GM23338 (cell line): Measurements from ENCODE around the gene DAAM1. TPM values are rescaled to one million over a fixed set of nuclear protein-coding genes. Genes with fewer than 3 reads are reported as not detected.

Source experiments
- ATAC-seq: fragments of 200-7000 bp; cut with Tn5 transposase; 3 replicates; pipeline ENCODE4 v1.9.1; 2020
- DNase-seq: peaks from one replicate; pipeline ENCODE4 v3.0.0-alpha.2; 2015; ENCODE audit warnings: low spot score
- H2AFZ ChIP-seq: fragments of 200-600 bp; sonication (generic); 2 replicates; pipeline ENCODE4 v1.8.0; 2016; ENCODE audit warnings: antibody characterized with exemption, mild to moderate bottlenecking, moderate library complexity
- H3F3A ChIP-seq: fragments of 200-600 bp; sonication (generic); replicated peaks from 2 replicates; pipeline ENCODE4 v1.8.0; 2017; ENCODE audit warnings: antibody characterized with exemption, mixed run types, low read depth
- H3K27ac ChIP-seq: fragments of 200-600 bp; sonication (generic); 2 replicates; pipeline ENCODE4 v1.6.1; 2016; ENCODE audit warnings: low read depth
- H3K27me3 ChIP-seq: fragments of 200-600 bp; sonication (generic); 2 replicates; pipeline ENCODE4 v1.8.0; 2016; ENCODE audit warnings: mild to moderate bottlenecking, mixed run types, moderate library complexity; ENCODE audit not compliant: insufficient read depth
- H3K36me3 ChIP-seq: fragments of 200-600 bp; sonication (generic); 2 replicates; pipeline ENCODE4 v1.8.0; 2016; ENCODE audit warnings: mild to moderate bottlenecking; ENCODE audit not compliant: insufficient read depth
- H3K4me1 ChIP-seq: fragments of 200-600 bp; sonication (generic); 2 replicates; pipeline ENCODE4 v1.8.0; 2016; ENCODE audit warnings: mild to moderate bottlenecking, moderate library complexity; ENCODE audit not compliant: insufficient read depth
- H3K4me2 ChIP-seq: fragments of 200-600 bp; sonication (generic); 2 replicates; pipeline ENCODE4 v1.7.1; 2017; ENCODE audit warnings: mixed run types
- H3K4me3 ChIP-seq: fragments of 200-600 bp; sonication (generic); 2 replicates; pipeline ENCODE4 v1.6.1; 2016; ENCODE audit warnings: mixed run types
- H3K79me2 ChIP-seq: fragments of 200-600 bp; sonication (generic); replicated peaks from 2 replicates; pipeline ENCODE4 v1.8.0; 2017; ENCODE audit warnings: mild to moderate bottlenecking; ENCODE audit not compliant: insufficient read depth
- H3K9me2 ChIP-seq: fragments of 200-600 bp; sonication (generic); 2 replicates; pipeline ENCODE4 v1.8.0; 2017; ENCODE audit not compliant: insufficient read depth
- H4K20me1 ChIP-seq: fragments of 200-600 bp; sonication (generic); replicated peaks from 2 replicates; pipeline ENCODE4 v1.8.0; 2017; ENCODE audit warnings: mild to moderate bottlenecking; ENCODE audit not compliant: insufficient read depth
- H3K27ac Mint-ChIP-seq: 2 replicates; pipeline ENCODE4 v1.8.0; 2020; ENCODE audit warnings: inconsistent platforms, mild to moderate bottlenecking, moderate library complexity, mixed read lengths
- H3K27me3 Mint-ChIP-seq: 3 replicates; pipeline ENCODE4 v1.8.0; 2022; ENCODE audit warnings: low read depth, mild to moderate bottlenecking, moderate library complexity, mixed read lengths, inconsistent platforms; ENCODE audit not compliant: insufficient read depth, poor library complexity
- H3K36me3 Mint-ChIP-seq: 3 replicates; pipeline ENCODE4 v1.8.0; 2021; ENCODE audit warnings: low read depth, mild to moderate bottlenecking, inconsistent platforms, moderate library complexity, mixed read lengths
- H3K4me1 Mint-ChIP-seq: 3 replicates; pipeline ENCODE4 v1.8.0; 2020; ENCODE audit warnings: mild to moderate bottlenecking, inconsistent platforms, mixed read lengths
- H3K4me3 Mint-ChIP-seq: 3 replicates; pipeline ENCODE4 v1.8.0; 2021; ENCODE audit warnings: moderate library complexity, mild to moderate bottlenecking, inconsistent platforms, mixed read lengths
- H3K9me3 Mint-ChIP-seq: 3 replicates; pipeline ENCODE4 v1.8.0; 2020; ENCODE audit warnings: moderate library complexity, mild to moderate bottlenecking, inconsistent platforms, mixed read lengths
- CREB1 ChIP-seq: fragments of 250-450 bp; sonication (Bioruptor Pico); IDR thresholded peaks from 2 replicates; pipeline ENCODE4 v1.5.0; 2020; ENCODE audit warnings: low read depth, mild to moderate bottlenecking, moderate library complexity
- CTCF ChIP-seq, 2 experiments: fragments of 200-600 bp in 1 of 2; sonication (generic) in 1 of 2; conservative IDR thresholded peaks; 2 replicates each; pipeline versions ENCODE4 v1.5.1 to v1.6.1; 2016 to 2017; ENCODE audit warnings: antibody characterized with exemption in 2 of 2, low read depth in 2 of 2, mild to moderate bottlenecking in 2 of 2, moderate library complexity in 1 of 2
- EZH2 ChIP-seq: fragments of 200-600 bp; sonication (generic); IDR thresholded peaks from one replicate; pipeline ENCODE4 v1.8.0; 2017; ENCODE audit warnings: antibody characterized with exemption, mild to moderate bottlenecking, low read depth; ENCODE audit not compliant: unreplicated experiment
- EZH2phosphoT487 ChIP-seq: fragments of 200-600 bp; sonication (generic); IDR thresholded peaks from one replicate; pipeline ENCODE4 v1.8.1; 2018; ENCODE audit warnings: antibody characterized with exemption; ENCODE audit not compliant: unreplicated experiment
- JUNB ChIP-seq: IDR thresholded peaks from one replicate; pipeline ENCODE4 v1.6.1; 2016; ENCODE audit warnings: antibody characterized with exemption; ENCODE audit not compliant: unreplicated experiment
- NANOG ChIP-seq: IDR thresholded peaks from 2 replicates; pipeline ENCODE4 v1.6.1; 2016; ENCODE audit warnings: antibody characterized with exemption, borderline replicate concordance
- POLR2AphosphoS5 ChIP-seq: IDR thresholded peaks from 2 replicates; pipeline ENCODE4 v1.6.1; 2016; ENCODE audit warnings: antibody characterized with exemption, low read depth
- STAT1 ChIP-seq: IDR thresholded peaks from one replicate; pipeline ENCODE4 v1.6.1; 2016; ENCODE audit warnings: antibody characterized with exemption; ENCODE audit not compliant: unreplicated experiment
- ZNF114 ChIP-seq: fragments of 250-450 bp; sonication (Bioruptor Pico); IDR thresholded peaks from 2 replicates; pipeline ENCODE4 v1.5.0; 2020; ENCODE audit warnings: mild to moderate bottlenecking, moderate library complexity
- ZNF331 ChIP-seq: fragments of 250-450 bp; sonication (Bioruptor Pico); IDR thresholded peaks from 2 replicates; pipeline ENCODE4 v1.5.0; 2020; ENCODE audit warnings: low read depth, mild to moderate bottlenecking, moderate library complexity
- polyA plus RNA-seq: library from polyadenylated mRNA; unstranded; fragments of >200 nt; fragmentation: Nextera tagmentation; extraction: Ambion mirVana; gene quantifications from 2 replicates; pipeline ENCODE4 v1.2.1, GENCODE V29; 2016
- total RNA-seq: library from RNA; depleted of rRNA; stranded (reverse); fragments of >200 nt; shearing (Covaris generic); gene quantifications from 2 replicates; pipeline ENCODE4 v1.2.3, GENCODE V29; 2014
- TF ChIP-seq, protein P1 (sequence below): IDR thresholded peaks from 2 replicates; pipeline ENCODE4 v1.6.1; 2016; ENCODE audit warnings: antibody characterized with exemption
- TF ChIP-seq, protein P2 (sequence below): fragments of 250-450 bp; sonication (Bioruptor Pico); IDR thresholded peaks from 2 replicates; pipeline ENCODE4 v1.5.0; 2020; ENCODE audit warnings: mild to moderate bottlenecking, moderate library complexity
- TF ChIP-seq, protein P3 (sequence below): IDR thresholded peaks from one replicate; pipeline ENCODE4 v1.6.1; 2018; ENCODE audit warnings: antibody characterized with exemption; ENCODE audit not compliant: unreplicated experiment

The DAAM1 gene
- total and polyA plus RNA-seq, 2 experiments from 2014 or later = 36.3 to 42.1 TPM

DNA sequence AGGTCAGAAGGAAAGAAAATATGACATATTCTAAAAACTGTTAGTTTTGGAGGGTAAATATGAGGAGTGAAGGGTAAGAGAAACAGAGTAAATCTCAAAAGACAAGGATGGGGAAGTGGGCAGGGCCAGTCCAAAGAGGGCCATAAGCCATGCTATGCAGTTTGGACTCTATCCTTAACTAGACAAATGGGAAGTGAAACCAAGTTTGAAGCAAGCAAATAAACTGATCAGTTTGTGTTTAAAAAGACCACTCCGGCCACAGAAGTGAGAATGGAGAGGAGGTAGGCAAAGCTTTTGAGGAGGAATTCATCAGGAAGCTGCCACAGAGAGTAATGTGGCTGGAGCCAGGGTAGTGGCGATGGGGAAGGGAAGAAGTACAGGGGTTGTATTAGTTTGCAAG is 37.5 kb upstream of the DAAM1 start:
- H3K4me1 ChIP-seq = no peaks in the 10 kb centered on the region
- TF ChIP-seq JUNB (no peak), ZNF114 (CRISPR knock-in tag) (no peak), STAT1 (no peak), CTCF (conservative IDR thresholded peaks at IDR 0.05; ENCODE audit: low read depth in 2 of 2) (no peak), NANOG (no peak), POLR2AphosphoS5 (no peak), EZH2phosphoT487 (no peak), ZNF331 (CRISPR knock-in tag) (no peak), EZH2 (no peak), CREB1 (CRISPR knock-in tag) (no peak)
- TF ChIP-seq, protein P1, sequence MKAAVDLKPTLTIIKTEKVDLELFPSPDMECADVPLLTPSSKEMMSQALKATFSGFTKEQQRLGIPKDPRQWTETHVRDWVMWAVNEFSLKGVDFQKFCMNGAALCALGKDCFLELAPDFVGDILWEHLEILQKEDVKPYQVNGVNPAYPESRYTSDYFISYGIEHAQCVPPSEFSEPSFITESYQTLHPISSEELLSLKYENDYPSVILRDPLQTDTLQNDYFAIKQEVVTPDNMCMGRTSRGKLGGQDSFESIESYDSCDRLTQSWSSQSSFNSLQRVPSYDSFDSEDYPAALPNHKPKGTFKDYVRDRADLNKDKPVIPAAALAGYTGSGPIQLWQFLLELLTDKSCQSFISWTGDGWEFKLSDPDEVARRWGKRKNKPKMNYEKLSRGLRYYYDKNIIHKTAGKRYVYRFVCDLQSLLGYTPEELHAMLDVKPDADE = no peak
- TF ChIP-seq, protein P2, sequence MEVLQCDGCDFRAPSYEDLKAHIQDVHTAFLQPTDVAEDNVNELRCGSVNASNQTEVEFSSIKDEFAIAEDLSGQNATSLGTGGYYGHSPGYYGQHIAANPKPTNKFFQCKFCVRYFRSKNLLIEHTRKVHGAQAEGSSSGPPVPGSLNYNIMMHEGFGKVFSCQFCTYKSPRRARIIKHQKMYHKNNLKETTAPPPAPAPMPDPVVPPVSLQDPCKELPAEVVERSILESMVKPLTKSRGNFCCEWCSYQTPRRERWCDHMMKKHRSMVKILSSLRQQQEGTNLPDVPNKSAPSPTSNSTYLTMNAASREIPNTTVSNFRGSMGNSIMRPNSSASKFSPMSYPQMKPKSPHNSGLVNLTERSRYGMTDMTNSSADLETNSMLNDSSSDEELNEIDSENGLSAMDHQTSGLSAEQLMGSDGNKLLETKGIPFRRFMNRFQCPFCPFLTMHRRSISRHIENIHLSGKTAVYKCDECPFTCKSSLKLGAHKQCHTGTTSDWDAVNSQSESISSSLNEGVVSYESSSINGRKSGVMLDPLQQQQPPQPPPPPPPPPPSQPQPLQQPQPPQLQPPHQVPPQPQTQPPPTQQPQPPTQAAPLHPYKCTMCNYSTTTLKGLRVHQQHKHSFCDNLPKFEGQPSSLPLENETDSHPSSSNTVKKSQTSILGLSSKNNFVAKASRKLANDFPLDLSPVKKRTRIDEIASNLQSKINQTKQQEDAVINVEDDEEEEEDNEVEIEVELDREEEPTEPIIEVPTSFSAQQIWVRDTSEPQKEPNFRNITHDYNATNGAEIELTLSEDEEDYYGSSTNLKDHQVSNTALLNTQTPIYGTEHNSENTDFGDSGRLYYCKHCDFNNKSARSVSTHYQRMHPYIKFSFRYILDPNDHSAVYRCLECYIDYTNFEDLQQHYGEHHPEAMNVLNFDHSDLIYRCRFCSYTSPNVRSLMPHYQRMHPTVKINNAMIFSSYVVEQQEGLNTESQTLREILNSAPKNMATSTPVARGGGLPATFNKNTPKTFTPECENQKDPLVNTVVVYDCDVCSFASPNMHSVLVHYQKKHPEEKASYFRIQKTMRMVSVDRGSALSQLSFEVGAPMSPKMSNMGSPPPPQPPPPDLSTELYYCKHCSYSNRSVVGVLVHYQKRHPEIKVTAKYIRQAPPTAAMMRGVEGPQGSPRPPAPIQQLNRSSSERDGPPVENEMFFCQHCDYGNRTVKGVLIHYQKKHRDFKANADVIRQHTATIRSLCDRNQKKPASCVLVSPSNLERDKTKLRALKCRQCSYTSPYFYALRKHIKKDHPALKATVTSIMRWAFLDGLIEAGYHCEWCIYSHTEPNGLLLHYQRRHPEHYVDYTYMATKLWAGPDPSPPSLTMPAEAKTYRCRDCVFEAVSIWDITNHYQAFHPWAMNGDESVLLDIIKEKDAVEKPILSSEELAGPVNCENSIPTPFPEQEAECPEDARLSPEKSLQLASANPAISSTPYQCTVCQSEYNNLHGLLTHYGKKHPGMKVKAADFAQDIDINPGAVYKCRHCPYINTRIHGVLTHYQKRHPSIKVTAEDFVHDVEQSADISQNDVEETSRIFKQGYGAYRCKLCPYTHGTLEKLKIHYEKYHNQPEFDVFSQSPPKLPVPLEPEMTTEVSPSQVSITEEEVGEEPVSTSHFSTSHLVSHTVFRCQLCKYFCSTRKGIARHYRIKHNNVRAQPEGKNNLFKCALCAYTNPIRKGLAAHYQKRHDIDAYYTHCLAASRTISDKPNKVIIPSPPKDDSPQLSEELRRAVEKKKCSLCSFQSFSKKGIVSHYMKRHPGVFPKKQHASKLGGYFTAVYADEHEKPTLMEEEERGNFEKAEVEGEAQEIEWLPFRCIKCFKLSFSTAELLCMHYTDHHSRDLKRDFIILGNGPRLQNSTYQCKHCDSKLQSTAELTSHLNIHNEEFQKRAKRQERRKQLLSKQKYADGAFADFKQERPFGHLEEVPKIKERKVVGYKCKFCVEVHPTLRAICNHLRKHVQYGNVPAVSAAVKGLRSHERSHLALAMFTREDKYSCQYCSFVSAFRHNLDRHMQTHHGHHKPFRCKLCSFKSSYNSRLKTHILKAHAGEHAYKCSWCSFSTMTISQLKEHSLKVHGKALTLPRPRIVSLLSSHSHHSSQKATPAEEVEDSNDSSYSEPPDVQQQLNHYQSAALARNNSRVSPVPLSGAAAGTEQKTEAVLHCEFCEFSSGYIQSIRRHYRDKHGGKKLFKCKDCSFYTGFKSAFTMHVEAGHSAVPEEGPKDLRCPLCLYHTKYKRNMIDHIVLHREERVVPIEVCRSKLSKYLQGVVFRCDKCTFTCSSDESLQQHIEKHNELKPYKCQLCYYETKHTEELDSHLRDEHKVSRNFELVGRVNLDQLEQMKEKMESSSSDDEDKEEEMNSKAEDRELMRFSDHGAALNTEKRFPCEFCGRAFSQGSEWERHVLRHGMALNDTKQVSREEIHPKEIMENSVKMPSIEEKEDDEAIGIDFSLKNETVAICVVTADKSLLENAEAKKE (CRISPR knock-in tag) = no peak
- TF ChIP-seq, protein P3, sequence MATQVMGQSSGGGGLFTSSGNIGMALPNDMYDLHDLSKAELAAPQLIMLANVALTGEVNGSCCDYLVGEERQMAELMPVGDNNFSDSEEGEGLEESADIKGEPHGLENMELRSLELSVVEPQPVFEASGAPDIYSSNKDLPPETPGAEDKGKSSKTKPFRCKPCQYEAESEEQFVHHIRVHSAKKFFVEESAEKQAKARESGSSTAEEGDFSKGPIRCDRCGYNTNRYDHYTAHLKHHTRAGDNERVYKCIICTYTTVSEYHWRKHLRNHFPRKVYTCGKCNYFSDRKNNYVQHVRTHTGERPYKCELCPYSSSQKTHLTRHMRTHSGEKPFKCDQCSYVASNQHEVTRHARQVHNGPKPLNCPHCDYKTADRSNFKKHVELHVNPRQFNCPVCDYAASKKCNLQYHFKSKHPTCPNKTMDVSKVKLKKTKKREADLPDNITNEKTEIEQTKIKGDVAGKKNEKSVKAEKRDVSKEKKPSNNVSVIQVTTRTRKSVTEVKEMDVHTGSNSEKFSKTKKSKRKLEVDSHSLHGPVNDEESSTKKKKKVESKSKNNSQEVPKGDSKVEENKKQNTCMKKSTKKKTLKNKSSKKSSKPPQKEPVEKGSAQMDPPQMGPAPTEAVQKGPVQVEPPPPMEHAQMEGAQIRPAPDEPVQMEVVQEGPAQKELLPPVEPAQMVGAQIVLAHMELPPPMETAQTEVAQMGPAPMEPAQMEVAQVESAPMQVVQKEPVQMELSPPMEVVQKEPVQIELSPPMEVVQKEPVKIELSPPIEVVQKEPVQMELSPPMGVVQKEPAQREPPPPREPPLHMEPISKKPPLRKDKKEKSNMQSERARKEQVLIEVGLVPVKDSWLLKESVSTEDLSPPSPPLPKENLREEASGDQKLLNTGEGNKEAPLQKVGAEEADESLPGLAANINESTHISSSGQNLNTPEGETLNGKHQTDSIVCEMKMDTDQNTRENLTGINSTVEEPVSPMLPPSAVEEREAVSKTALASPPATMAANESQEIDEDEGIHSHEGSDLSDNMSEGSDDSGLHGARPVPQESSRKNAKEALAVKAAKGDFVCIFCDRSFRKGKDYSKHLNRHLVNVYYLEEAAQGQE = no peak
- H3F3A ChIP-seq = no peaks in the 10 kb centered on the region
- H3K4me3 ChIP-seq = no peak overlapping the region
- no peaks in the 10 kb centered on the region for H3K36me3 ChIP-seq
- H3K9me2 ChIP-seq = 0 out of 2 replicates have a peak, but pooled peaks cover 9% of the 10 kb centered on the region
- no peak for ATAC-seq
- Mint-ChIP-seq H3K9me3 (no peaks in the 10 kb centered on the region), H3K27me3 (peaks cover 1% of the 10 kb centered on the region), H3K27ac (no peak overlapping the region), H3K4me3 (no peak overlapping the region), H3K4me1 (no peaks in the 10 kb centered on the region), H3K36me3 (no peaks in the 10 kb centered on the region)
- H3K27ac ChIP-seq = no peak overlapping the region
- H3K79me2 ChIP-seq = no peaks in the 10 kb centered on the region
- H2AFZ ChIP-seq = no peak overlapping the region
- H3K4me2 ChIP-seq = no peak overlapping the region
- no peaks in the 10 kb centered on the region for H4K20me1 ChIP-seq
- DNase-seq = no peak
- no peaks in the 10 kb centered on the region for H3K27me3 ChIP-seq
